HG03520 (cell line): Measurements from ENCODE around the gene ZNF740.
"Not testable (repeated sequence)": the region's sequence is repeated elsewhere in the genome, so short reads cannot be mapped to it uniquely, and the experiment has no call there.

ENCODE experiments used
- ATAC-seq: cut with Tn5 transposase; IDR thresholded peaks from one replicate; pipeline ENCODE4 v1.9.1; 2021; ENCODE audit warnings: mild to moderate bottlenecking, moderate library complexity; ENCODE audit not compliant: unreplicated experiment

Gene ZNF740

DNA sequence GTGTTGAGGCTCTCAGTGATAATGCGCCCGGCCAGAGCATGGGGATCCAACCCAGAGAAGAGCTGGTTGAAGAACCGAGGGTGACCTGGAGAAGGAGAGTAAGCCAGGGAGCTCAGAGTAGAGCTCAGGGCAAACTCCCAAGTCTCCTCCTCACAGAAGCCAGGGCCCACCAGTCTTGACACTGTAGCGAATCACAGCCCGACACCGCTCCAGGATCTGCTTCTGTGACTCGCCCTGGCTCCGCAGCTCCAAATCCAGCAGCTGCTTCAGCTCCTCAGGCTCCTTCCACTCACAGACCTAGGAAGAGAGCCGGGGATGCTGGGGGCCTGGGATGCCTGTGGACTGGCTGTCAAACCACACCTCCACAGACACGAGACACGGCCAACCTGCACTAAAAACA, 8.2 kb upstream of the ZNF740 start:
- no peak for ATAC-seq

DNA sequence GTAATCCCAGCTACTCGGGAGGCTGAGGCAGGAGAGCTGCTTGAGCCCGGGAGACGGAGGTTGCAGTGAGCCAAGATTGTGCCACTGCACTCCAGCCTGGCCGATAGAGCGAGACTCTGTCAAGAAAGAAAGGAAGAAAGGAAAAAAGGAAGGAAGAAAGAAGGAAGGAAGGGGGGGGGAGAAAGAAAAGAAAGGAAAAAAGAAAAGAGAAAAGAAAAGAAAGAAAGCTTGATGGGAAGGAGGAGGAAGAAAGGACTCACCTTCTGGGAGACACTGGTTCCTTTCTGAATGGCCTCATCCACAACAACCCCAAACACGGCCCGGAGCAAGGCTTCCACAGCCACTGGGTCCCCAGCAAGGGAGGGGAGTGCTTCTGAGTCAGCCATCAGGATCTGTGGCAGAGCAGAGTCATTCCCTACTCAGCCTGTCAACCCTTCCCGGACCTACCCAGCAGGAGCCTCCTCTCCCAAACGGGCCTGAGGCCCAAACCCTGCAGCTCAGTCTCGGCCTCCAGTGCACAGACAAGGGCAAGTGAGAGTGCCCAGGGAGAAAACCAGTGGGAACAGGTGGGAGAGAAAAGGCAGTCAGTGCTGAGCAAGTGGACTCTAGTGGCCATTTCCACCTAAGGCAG, 7.3 kb upstream of the ZNF740 start:
- ATAC-seq, result no peak

- ATAC-seq, result no peak
These were observed 5.5 kb upstream of the ZNF740 start for GRCh38 chr12:53174881-53175491.

DNA sequence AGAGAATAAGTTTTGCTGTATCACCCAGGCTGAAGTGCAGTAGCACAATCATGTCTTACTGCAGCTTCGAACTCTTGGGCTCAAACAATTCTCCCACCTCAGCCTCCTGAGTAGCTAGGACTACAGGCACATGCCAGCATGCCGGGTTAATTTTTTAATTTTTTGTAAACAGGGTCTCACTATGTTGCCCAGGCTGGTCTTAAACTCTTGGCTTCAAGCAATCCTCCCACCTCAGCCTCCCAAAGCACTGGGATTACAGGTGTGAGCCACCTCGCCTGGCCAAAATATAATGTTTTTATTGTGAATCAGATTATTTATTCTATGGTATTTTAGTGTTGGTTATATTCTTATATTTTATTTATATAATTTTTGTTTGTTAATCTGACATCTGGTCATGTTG, 3.8 kb upstream of the ZNF740 start:
- ATAC-seq, result no peak

DNA sequence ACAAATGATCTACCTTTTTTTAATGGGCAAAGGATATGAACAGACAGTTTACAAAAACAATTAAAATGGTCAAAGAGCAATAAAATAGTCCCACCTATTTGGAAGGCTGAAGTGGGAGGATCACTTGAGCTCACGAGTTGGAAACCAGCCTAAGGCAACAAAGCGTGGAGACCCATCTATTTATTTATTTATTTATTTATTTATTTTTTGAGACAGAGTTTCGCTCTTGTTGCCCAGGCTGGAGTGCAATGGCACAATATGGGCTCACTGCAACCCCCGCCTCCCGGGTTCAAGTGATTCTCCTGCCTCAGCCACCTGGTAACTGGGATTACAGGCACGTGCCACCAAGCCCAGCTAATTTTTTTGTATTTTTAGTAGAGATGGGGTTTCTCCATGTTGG, 3.1 kb upstream of the ZNF740 start:
- not testable (repeated sequence) for ATAC-seq

GRCh38 chr12:53178803-53179202, 1.7 kb upstream of the ZNF740 start:
- ATAC-seq, result not testable (repeated sequence)

DNA sequence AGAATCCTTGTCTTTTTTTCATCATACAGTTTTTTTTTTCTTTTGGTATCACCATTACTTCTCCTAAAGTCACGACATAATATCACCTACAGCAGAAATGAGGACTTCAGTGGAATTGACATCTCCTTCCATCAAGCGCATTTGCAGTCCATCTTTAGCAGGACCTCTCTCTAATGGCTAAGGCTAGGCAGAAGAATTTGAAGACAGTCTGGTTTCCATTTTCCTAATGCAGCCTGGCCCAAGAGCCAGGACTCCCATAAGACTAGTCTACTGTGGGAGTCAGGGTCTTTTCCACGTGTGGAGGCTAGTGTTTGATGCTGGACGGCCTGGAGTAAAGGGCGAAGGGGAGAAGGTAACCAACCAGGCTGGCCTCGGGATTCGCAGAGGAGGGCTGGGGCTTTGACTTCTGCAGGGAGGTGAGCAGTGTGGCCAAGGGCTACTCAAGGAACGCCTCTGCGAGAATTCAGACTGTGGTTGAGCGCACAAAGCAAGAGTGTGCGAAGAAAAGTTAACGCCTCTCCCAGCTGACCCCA, 769 bp upstream of the ZNF740 start:
- peak; percentile 3 for ATAC-seq

DNA sequence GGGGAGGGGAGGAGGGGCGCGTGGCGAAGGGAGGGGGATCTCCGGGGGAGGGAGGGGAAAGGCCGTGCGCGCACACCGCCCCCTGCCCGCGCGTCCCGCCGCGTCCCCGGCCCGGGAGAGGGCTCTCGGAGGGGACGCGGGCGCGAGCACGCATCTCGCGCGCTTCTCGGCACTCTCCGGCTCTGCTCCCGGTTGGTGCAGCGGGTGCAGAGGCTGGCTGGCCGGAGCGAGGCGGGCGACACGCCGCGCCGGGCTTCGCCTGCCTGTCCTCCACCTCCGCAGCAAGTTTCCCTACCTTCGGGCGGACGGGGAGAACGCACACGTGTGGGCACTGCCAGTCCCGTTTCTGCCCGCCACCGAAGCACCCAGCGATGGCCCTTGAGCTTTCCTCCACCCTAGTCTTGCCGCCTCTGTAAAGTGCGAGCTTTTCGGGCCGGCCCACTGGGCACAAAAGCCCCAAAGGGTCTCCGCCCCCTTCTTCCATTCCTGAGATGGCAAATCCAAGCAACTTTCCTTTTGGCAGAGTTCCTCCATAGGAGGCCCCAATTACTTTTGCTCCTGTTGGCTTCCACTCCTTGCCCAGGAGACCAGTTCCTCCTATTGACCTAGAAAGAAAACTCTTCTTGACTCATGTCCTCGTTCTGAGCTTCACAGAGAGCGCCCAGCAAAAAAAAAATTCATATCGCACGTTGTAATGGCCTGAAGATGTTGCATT, 566 bp downstream of the ZNF740 start:
- peak; percentile 44 for ATAC-seq

DNA sequence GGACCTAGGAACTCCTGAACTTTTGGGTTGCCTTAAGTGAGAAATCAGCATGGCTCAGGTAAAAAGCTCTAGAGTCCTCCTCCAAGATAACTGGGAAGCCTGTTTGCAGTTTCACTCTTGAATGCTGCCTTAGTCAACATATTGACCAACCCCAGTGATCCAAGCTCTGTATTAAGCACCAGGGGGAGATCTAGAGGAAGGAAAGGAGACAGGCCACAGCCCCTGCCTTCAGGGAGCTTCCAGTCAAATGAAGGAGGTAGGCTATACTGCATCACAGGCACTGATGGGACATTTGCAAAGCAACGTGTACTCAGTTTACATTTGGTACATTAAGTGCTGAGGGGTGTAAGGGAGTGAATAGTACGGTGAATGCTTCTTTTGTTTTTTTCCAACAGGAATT, 1.4 kb downstream of the ZNF740 start:
- ATAC-seq, result no peak

GRCh38 chr12:53182903-53183302, 2.4 kb downstream of the ZNF740 start:
- ATAC-seq, result no peak

DNA sequence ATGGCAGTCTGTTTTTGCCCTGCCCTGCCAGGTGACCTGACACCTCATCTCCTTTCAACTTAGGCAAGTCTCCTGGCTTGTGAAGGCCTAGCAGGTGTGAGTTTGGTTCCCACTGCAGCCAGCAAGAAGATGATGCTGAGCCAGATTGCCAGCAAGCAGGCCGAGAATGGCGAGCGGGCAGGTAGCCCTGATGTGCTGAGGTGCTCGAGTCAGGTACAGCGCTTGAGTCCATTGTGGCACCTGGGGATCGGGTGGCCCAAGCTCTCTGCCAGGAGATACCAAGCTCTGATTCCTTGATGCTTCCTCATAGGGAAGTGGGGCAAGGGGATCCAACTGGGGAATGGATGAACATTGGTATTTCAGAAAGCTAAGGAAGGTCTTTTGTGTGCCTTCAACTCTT, 4.3 kb downstream of the ZNF740 start:
- no peak for ATAC-seq

- ATAC-seq, result no peak
These were observed 5.1 kb downstream of the ZNF740 start for GRCh38 chr12:53185582-53186153.

GRCh38 chr12:53186745-53187144, 6.2 kb downstream of the ZNF740 start:
- no peak for ATAC-seq

DNA sequence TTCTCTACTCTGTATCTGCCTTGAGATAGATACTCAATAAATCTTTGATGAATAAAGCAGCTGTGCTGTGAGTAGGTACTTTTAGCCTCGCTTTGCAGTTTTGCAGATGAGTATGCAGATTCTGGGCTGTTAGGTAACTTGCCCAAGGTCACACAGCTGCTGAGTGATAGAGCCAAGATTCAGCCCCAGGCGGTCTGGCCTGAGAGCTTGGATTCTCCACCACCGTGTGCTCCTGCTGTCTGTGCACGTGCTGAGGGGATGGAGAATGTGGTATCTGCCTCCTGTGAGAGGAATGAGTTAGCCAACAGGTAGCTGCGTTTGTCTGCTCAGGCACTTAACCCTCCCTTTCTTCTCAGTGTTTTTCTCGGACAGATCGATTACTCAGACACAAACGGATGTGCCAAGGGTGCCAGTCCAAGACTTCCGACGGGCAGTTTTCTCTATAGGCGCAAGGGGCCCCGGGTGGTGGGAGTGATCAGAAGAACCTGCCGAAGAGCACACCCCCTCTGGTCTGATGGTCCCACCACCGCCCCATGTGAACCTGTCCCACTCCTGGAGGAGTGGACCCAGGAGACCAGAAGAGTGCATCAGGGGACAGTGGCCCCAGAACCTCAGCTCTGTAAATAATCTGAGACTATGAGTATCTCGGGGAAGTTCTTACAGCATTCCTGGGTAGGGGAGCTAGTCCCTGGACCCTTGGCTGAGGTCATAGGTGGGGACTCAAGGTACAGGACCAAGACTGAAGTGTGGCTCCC, 6.8 kb downstream of the ZNF740 start:
- no peak for ATAC-seq

DNA sequence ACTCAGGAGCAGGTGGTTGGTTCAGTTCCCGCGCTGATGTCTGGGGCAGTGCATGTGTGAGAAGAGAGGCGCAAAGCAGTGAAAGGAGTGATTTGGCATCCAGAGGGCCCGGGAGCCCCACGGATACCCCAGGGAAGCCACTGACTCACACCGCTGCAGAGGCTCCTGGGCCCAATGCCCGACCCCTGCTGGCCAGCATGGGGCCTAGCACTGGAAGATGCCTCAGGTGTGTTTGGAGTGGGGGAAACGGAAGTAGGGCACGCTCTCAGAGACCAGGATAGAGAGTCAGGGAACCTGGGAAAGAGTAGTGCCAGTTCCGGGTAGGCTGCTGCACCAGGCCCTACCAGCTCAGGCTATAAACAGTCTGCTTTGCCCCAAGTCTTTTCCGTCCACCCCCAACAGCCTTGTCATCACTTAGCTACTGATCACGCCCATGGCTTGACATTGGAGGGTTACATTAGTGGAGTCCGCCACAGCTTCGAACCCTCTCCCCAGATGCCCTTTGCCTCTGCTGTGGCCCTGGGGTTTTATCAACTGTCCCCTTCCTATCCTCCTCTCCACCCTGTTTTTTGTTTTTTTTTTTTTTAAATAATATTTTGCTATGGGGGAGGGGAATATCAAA, 9.7 kb downstream of the ZNF740 start:
- no peak for ATAC-seq

DNA sequence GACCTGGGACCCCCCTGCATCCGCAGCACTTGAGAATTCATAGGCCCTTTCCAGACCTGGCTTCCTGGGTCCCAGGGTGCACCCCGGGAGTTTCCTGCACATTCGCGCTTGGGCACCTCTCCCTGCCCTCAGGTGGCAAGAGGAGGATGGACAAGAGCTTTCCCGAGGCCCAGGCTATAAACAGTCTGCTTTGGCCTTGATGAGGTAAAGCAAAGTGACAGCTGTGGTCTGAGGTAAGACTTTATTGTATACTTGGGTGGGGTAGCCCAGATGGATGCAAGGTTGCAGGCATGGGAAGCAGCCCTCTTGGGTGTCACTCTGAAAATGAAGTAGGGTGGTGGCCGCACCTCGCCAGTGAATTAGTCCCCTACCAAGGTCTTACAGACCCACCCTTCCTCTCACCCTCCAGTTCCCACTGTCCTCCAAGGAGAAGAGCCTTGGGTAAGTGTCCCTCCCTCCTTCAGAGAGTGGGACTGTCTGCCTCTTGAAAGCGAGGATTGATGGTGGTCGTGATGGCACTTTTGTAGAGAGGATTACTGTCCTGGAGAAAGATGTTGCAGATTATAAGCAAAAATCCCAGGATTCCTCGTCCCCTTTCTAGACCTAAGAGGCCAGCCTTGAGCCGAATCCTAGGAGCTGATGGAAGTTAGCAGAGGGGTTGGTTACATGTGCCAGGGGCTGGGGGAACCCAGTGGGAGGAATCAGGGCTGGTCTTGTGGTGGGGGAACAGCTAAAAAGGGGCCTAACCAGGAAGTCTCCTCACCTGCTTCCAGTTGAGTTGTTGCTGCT, 10.8 kb downstream of the ZNF740 start:
- ATAC-seq, result no peak

GRCh38 chr12:53191885-53192530, 11.5 kb downstream of the ZNF740 start:
- ATAC-seq, result no peak

- ATAC-seq, result no peak
These were observed 12.1 kb downstream of the ZNF740 start for GRCh38 chr12:53192531-53193021.

GRCh38 chr12:53193040-53193439, 12.5 kb downstream of the ZNF740 start:
- ATAC-seq, result no peak
